ENCODE data around the gene CFAP410.
"Not testable (repeated sequence)": the region's sequence is repeated elsewhere in the genome, so short reads cannot be mapped to it uniquely, and the experiment has no call there.

Gene CFAP410

GRCh38 chr21:44315691-44316203, 23.4 kb downstream of the CFAP410 start:
- DNase-seq: no peak

- no peak for DNase-seq
These were observed 24.6 kb downstream of the CFAP410 start for GRCh38 chr21:44314561-44314960.

- DNase-seq: no peak
These were observed 25.1 kb downstream of the CFAP410 start for GRCh38 chr21:44314128-44314527.

GRCh38 chr21:44313451-44313850, 25.7 kb downstream of the CFAP410 start:
- DNase-seq: no peak

DNA sequence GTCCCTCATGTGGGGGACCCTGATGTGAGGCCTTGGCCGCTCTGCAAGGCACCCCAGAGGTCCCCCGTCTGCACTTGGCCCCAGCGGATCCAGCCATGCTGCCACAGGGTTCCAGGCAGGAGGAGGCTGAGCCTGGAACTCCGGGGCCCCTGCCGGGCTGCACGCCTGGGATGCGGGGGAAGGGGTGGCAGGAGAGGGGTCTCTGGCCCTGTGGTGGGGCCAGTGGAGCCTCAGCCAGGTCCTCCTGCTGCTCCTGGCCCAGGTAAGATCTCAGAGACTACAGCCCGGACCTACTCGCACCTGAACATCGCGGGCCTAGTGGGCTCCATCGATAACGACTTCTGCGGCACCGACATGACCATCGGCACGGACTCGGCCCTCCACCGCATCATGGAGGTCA, 26.5 kb downstream of the CFAP410 start:
- DNase-seq: no peak

- DNase-seq: no peak
These were observed 27.1 kb downstream of the CFAP410 start for GRCh38 chr21:44312089-44312488.

- DNase-seq: no peak
These were observed 28.3 kb downstream of the CFAP410 start for GRCh38 chr21:44310628-44311507.

- DNase-seq: no peak
These were observed 32.1 kb downstream of the CFAP410 start for GRCh38 chr21:44306936-44307704.

DNA sequence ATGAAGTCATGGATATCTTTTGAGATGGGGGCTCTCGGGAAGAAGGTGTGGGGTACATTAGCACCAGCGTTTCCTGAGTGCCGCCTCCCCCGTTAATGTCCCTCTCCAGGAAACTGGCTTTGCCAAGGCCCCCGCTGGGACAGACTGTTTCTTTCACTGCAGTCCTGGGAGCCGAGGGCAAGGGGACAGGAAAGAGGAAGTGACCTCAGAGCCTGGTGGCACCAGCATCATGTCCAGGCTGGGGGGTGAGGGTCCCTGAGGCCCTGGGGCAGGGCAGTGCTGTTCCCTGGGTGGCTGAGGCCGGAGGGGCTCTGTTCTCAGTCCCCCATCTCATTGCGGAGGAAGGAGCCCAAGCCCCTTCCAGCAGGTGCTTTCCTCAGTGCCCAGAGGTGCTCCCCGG, 33.5 kb downstream of the CFAP410 start:
- no peak for DNase-seq

DNA sequence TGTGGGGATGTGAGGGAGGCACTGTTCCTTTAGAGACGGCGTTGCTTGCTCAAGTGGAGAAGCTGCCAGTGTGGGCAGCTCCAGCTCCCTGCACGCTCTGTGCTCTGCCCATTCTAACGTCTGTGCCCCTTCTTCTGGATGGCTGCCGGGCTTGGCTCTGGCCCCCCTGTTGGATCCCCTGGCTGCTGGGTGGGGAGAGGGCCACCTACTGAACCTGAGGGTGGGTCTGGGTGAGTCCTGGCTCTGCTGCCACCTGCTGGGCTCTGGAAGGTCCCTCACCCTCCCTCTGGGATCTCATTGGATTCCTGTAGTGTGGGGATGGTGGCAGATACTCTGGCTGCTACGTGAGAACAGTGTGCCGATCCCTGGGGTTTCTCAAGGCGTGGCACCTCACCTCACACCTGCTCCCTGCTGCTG, 34.3 kb downstream of the CFAP410 start:
- peak; percentile 32 for DNase-seq

DNA sequence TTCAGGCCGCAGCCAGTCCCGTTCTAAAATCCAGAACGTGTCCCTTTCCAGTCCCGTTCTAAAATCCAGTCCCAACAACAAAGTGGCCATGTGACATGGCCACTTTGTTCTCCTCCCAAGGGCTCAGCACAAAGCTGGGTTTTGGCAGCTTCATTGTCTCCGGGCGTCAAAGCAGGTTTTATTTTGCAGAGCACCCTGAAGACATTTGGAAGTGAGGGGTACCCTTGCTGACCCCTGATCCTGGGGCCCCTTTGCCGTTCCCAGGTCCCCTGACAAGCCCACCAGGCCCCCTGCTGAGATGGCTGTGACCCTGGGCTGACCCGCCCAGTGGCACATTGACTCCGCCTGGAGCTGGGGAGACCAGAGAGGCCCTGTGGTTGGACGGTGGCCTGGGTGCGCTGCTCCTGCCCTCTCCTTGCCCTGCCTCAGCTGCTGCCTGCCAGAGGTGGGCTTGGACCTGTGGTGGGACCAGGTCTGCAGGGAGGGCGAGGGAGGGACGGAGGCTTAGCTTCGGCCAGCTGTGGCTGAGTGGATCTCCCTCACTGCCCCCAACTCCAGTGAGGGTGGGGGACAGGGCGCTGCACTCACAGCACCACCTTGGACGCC, 35.1 kb downstream of the CFAP410 start:
- DNase-seq: no peak

GRCh38 chr21:44303490-44303981, 35.7 kb downstream of the CFAP410 start:
- DNase-seq: no peak

- not testable (repeated sequence) for DNase-seq
These were observed 36.4 kb downstream of the CFAP410 start for GRCh38 chr21:44302573-44303401.

- DNase-seq: no peak
These were observed 37.2 kb downstream of the CFAP410 start for GRCh38 chr21:44301961-44302406.

GRCh38 chr21:44301141-44301540, 38.0 kb downstream of the CFAP410 start:
- DNase-seq: no peak

DNA sequence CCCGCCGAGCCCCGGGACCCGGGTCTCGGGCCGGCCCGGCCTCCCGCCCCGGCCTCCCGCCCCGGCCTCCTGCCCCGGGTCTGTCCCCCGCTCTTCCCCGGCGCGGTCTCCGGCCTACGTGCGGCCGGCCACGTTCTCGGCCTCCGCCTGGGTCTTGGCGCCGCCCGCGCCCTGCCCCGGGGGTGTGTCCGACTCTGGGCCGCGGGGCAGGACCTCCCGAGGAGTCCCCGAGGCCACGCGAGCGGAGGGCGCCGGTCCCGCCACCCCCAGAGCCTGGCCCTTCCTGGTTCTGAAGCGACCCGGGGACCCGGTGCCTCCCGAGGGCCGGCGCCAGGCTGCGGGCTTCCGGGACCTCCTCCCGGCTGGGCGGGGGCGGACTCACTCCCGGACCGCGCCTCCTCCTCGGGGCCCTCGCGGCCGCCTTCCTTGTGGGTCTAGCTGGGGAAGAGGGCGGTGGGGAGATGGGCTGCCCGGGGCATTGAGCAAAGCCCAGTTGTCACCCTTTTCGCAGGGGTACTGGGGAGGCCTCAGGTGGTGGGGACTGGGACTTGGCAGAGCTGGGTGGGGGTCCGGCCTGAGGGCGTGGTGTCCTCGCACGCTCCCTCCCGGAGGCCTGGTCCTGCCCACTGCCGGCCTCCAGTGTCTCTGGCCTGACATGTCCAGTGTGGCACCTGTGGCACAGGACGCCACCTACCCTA, 38.8 kb downstream of the CFAP410 start:
- peak; percentile 35 for DNase-seq

- DNase-seq: peak; percentile 45
These were observed 39.5 kb downstream of the CFAP410 start, which contains the start of gene PFKL for GRCh38 chr21:44299458-44300261. Gene PFKL (plus strand): TSS chr21:44300053. CDS start chr21:44300106, 53 bp downstream.

GRCh38 chr21:44299085-44299457, 40.1 kb downstream of the CFAP410 start:
- no peak for DNase-seq

GRCh38 chr21:44298301-44298700, 40.9 kb downstream of the CFAP410 start:
- DNase-seq: peak; percentile 20

DNA sequence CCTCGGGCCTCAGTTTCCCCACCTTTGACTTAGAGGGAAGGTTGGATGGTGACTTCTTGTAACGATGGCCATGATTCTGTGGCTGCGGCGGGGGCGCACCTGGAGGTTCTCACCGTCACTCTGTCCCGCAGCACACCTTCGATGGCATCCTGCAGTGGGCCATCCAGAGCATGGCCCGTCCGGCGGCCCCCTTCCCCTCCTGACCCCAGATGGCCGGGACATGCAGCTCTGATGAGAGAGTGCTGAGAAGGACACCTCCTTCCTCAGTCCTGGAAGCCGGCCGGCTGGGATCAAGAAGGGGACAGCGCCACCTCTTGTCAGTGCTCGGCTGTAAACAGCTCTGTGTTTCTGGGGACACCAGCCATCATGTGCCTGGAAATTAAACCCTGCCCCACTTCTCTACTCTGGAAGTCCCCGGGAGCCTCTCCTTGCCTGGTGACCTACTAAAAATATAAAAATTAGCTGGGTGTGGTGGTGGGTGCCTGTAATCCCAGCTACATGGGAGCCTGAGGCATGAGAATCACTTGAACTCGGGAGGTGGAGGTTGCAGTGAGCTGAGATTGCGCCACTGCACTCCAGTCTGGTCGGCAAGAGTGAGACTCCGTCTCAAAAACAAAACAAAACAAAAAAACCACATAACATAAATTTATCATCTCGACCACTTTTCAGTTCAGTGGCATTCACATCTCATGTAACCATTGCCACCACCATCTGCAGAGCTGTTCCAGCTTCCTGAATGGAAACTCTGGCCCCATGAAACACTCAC, 41.5 kb downstream of the CFAP410 start:
- peak; percentile 77 for DNase-seq

Data from fibroblast of upper back skin (primary cell).